WTC11 (cell line): ENCODE results near the gene DHX29.

ENCODE experiments used
- ESRRA ChIP-seq: sonication (generic); formaldehyde crosslinking; IDR thresholded peaks from 2 replicates; pipeline ENCODE4 v1.8.1; 2022; ENCODE audit warnings: mild to moderate bottlenecking, missing genetic modification reagents, borderline replicate concordance
- FOXK1 ChIP-seq: sonication (generic); formaldehyde crosslinking; IDR thresholded peaks from 2 replicates; pipeline ENCODE4 v1.8.0; 2022; ENCODE audit warnings: mild to moderate bottlenecking, moderate library complexity, missing genetic modification reagents
- FOXP1 ChIP-seq: sonication (generic); formaldehyde crosslinking; IDR thresholded peaks from 2 replicates; pipeline ENCODE4 v1.8.0; 2022; ENCODE audit warnings: missing genetic modification reagents, mild to moderate bottlenecking, moderate library complexity, borderline replicate concordance
- TCF7 ChIP-seq: sonication (generic); formaldehyde crosslinking; IDR thresholded peaks from 2 replicates; pipeline ENCODE4 v1.8.0; 2022; ENCODE audit warnings: mild to moderate bottlenecking, low read depth, missing genetic modification reagents, moderate library complexity
- ZNF263 ChIP-seq: sonication (generic); formaldehyde crosslinking; IDR thresholded peaks from 2 replicates; pipeline ENCODE4 v1.8.1; 2022; ENCODE audit warnings: low read depth, mild to moderate bottlenecking, moderate library complexity, missing genetic modification reagents
- ZNF423 ChIP-seq: fragments of 250-450 bp; sonication (Bioruptor Pico); IDR thresholded peaks from 2 replicates; pipeline ENCODE4 v2.1.2; 2022; ENCODE audit warnings: mild to moderate bottlenecking, moderate library complexity
- TF ChIP-seq, protein P1 (sequence below): sonication (generic); formaldehyde crosslinking; IDR thresholded peaks from 2 replicates; pipeline ENCODE4 v1.8.1; 2023; ENCODE audit warnings: mild to moderate bottlenecking, missing genetic modification reagents
- TF ChIP-seq, protein P2 (sequence below): sonication (generic); formaldehyde crosslinking; IDR thresholded peaks from 2 replicates; pipeline ENCODE4 v1.8.1; 2023; ENCODE audit warnings: mild to moderate bottlenecking, missing genetic modification reagents, moderate library complexity
- TF ChIP-seq, protein P3 (sequence below): fragments of 200-600 bp; IDR thresholded peaks from 2 replicates; pipeline ENCODE4 v1.8.0; 2022; ENCODE audit warnings: antibody characterized with exemption
- TF ChIP-seq, protein P4 (sequence below): sonication (generic); formaldehyde crosslinking; conservative IDR thresholded peaks from 2 replicates; pipeline ENCODE4 v1.8.1; 2022; ENCODE audit warnings: mild to moderate bottlenecking, missing genetic modification reagents

DNA sequence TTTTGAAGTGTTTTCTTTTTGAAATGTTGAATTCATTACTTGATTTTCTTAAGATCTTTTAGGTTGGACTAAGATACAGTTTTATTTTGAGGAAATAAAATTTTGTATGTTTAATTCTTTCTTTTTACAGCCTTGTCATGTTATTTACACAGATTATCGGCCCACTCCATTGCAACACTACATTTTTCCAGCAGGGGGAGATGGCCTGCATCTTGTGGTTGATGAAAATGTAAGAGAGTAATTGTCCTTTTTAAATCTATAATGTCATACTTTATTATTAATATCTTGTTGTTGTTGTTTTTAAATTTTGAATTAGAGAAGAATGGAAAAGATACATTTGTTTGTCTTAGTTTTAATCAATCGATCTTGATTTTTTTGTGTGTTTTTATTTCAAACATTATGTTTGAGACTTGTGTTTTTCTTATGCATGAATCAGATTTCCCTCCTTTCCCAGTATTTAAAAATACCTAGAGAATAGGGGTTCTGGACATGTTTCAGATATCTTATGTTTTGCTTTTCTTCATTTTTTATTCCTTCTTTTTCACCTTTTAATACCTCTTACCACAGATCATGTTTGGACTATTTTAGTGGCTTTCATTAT lies 37.0 kb upstream of the DHX29 start:
- TF ChIP-seq FOXP1 (CRISPR knock-in tag) = no peak
- TF ChIP-seq ZNF263 (CRISPR knock-in tag) = no peak
- TF ChIP-seq ESRRA = no peak
- TF ChIP-seq, protein P1, sequence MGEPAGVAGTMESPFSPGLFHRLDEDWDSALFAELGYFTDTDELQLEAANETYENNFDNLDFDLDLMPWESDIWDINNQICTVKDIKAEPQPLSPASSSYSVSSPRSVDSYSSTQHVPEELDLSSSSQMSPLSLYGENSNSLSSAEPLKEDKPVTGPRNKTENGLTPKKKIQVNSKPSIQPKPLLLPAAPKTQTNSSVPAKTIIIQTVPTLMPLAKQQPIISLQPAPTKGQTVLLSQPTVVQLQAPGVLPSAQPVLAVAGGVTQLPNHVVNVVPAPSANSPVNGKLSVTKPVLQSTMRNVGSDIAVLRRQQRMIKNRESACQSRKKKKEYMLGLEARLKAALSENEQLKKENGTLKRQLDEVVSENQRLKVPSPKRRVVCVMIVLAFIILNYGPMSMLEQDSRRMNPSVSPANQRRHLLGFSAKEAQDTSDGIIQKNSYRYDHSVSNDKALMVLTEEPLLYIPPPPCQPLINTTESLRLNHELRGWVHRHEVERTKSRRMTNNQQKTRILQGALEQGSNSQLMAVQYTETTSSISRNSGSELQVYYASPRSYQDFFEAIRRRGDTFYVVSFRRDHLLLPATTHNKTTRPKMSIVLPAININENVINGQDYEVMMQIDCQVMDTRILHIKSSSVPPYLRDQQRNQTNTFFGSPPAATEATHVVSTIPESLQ = no peak
- TF ChIP-seq, protein P2, sequence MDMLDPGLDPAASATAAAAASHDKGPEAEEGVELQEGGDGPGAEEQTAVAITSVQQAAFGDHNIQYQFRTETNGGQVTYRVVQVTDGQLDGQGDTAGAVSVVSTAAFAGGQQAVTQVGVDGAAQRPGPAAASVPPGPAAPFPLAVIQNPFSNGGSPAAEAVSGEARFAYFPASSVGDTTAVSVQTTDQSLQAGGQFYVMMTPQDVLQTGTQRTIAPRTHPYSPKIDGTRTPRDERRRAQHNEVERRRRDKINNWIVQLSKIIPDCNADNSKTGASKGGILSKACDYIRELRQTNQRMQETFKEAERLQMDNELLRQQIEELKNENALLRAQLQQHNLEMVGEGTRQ (CRISPR knock-in tag) = no peak
- TF ChIP-seq TCF7 (CRISPR knock-in tag) = no peak
- TF ChIP-seq, protein P3, sequence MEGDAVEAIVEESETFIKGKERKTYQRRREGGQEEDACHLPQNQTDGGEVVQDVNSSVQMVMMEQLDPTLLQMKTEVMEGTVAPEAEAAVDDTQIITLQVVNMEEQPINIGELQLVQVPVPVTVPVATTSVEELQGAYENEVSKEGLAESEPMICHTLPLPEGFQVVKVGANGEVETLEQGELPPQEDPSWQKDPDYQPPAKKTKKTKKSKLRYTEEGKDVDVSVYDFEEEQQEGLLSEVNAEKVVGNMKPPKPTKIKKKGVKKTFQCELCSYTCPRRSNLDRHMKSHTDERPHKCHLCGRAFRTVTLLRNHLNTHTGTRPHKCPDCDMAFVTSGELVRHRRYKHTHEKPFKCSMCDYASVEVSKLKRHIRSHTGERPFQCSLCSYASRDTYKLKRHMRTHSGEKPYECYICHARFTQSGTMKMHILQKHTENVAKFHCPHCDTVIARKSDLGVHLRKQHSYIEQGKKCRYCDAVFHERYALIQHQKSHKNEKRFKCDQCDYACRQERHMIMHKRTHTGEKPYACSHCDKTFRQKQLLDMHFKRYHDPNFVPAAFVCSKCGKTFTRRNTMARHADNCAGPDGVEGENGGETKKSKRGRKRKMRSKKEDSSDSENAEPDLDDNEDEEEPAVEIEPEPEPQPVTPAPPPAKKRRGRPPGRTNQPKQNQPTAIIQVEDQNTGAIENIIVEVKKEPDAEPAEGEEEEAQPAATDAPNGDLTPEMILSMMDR = peak; percentile 70
- TF ChIP-seq ZNF423 (CRISPR knock-in tag) = no peak
- no peak for TF ChIP-seq FOXK1 (CRISPR knock-in tag)
- TF ChIP-seq, protein P4, sequence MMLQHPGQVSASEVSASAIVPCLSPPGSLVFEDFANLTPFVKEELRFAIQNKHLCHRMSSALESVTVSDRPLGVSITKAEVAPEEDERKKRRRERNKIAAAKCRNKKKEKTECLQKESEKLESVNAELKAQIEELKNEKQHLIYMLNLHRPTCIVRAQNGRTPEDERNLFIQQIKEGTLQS = no peak
